ENCODE measurements around the gene ARMC2. TPM values are rescaled to one million over a fixed set of nuclear protein-coding genes. Genes with fewer than 3 reads are reported as not detected.

ARMC2 gene
- total RNA-seq, 1 donor from 2014 or later = 14.0 TPM

- Histone ChIP-seq H3K27me3 (ENCODE audit: low read depth) (no peaks in the 10 kb centered on the region), H3K4me3 (peak overlapping the region; percentile 88), H3K4me1 (peaks cover 80% of the 10 kb centered on the region), H3K36me3 (no peaks in the 10 kb centered on the region), H3K27ac (replicated peaks) (peak overlapping the region; percentile 97), H3K9me3 (replicated peaks) (no peaks in the 10 kb centered on the region)
- no peak for TF ChIP-seq CTCF (IDR thresholded peaks at IDR 0.05; ENCODE audit: borderline replicate concordance)
- no peak for DNase-seq
- intact Hi-C loops (cut with micrococcal nuclease) = loop anchor here (10.0 kb wide), 1 partner anchor 63 kb away; no protein-coding TSS in a partner anchor
These were observed 159.3 kb downstream of the ARMC2 start for GRCh38 chr6:109007521-109007920.

GRCh38 chr6:109008054-109008453 lies 159.8 kb downstream of the ARMC2 start:
- H3K4me1 ChIP-seq = peaks cover 76% of the 10 kb centered on the region
- peak overlapping the region; percentile 88 for H3K4me3 ChIP-seq
- no peaks in the 10 kb centered on the region for H3K36me3 ChIP-seq
- no peak for TF ChIP-seq CTCF (IDR thresholded peaks at IDR 0.05; ENCODE audit: borderline replicate concordance)
- intact Hi-C loops (cut with micrococcal nuclease) = loop anchor here (10.0 kb wide), 1 partner anchor 63 kb away; no protein-coding TSS in a partner anchor
- H3K9me3 ChIP-seq (replicated peaks) = no peaks in the 10 kb centered on the region
- DNase-seq = no peak
- peak overlapping the region; percentile 97 for H3K27ac ChIP-seq (replicated peaks)
- no peaks in the 10 kb centered on the region for H3K27me3 ChIP-seq (ENCODE audit: low read depth)

GRCh38 chr6:109008537-109009235 lies 160.5 kb downstream of the ARMC2 start:
- Histone ChIP-seq H3K36me3 (no peaks in the 10 kb centered on the region), H3K9me3 (replicated peaks) (no peaks in the 10 kb centered on the region), H3K27ac (replicated peaks) (peak overlapping the region; percentile 97), H3K4me3 (peak overlapping the region; percentile 88), H3K27me3 (ENCODE audit: low read depth) (no peaks in the 10 kb centered on the region), H3K4me1 (peaks cover 76% of the 10 kb centered on the region)
- no peak for TF ChIP-seq CTCF (IDR thresholded peaks at IDR 0.05; ENCODE audit: borderline replicate concordance)
- intact Hi-C loops (cut with micrococcal nuclease) = loop anchor here (10.0 kb wide), 1 partner anchor 64 kb away; no protein-coding TSS in a partner anchor
- DNase-seq = no peak

GRCh38 chr6:109009236-109009961 lies 161.2 kb downstream of the ARMC2 start:
- Histone ChIP-seq H3K4me1 (peaks cover 76% of the 10 kb centered on the region), H3K9me3 (replicated peaks) (no peaks in the 10 kb centered on the region), H3K27ac (replicated peaks) (peak overlapping the region; percentile 97), H3K4me3 (peak overlapping the region; percentile 88), H3K36me3 (no peaks in the 10 kb centered on the region), H3K27me3 (ENCODE audit: low read depth) (no peaks in the 10 kb centered on the region)
- peak; percentile 98 for DNase-seq
- intact Hi-C loops (cut with micrococcal nuclease) = loop anchor here (10.0 kb wide), 1 partner anchor 65 kb away; no protein-coding TSS in a partner anchor
- TF ChIP-seq CTCF (IDR thresholded peaks at IDR 0.05; ENCODE audit: borderline replicate concordance) = peak; percentile 59

GRCh38 chr6:109009962-109010704 lies 161.9 kb downstream of the ARMC2 start:
- peaks cover 76% of the 10 kb centered on the region for H3K4me1 ChIP-seq
- DNase-seq = no peak
- peak overlapping the region; percentile 88 for H3K4me3 ChIP-seq
- intact Hi-C loops (cut with micrococcal nuclease) = loop anchor here (10.0 kb wide), 1 partner anchor 65 kb away; no protein-coding TSS in a partner anchor
- H3K9me3 ChIP-seq (replicated peaks) = no peaks in the 10 kb centered on the region
- H3K27me3 ChIP-seq (ENCODE audit: low read depth) = no peaks in the 10 kb centered on the region
- TF ChIP-seq CTCF (IDR thresholded peaks at IDR 0.05; ENCODE audit: borderline replicate concordance) = no peak
- H3K27ac ChIP-seq (replicated peaks) = peak overlapping the region; percentile 97
- H3K36me3 ChIP-seq = no peaks in the 10 kb centered on the region

Measured in left ventricle myocardium inferior (tissue), 1 donor.